Calu3 (cell line): Measurements from ENCODE around the gene EPHB2. TPM values are rescaled to one million over a fixed set of nuclear protein-coding genes. Genes with fewer than 3 reads are reported as not detected.

Experiments
- BruUV-seq: library from RNA; stranded (reverse); fragments of 400-500 nt; replicated peaks from 2 replicates; lab custom pipeline; 2021; lab: Mats Ljungman, UMichigan
- CTCF ChIA-PET: fragments of 300-600 bp; sonication (Branson Sonifier 250); formaldehyde crosslinking; loops from one replicate; lab custom pipeline; 2022; ENCODE audit warnings: antibody characterized with exemption; lab: Charles Lee
- DNase-seq: peaks from one replicate; pipeline ENCODE4 v3.0.0; 2022
- H3K27ac Mint-ChIP-seq: one replicate; pipeline ENCODE4 v1.8.0; 2022; ENCODE audit warnings: mixed read lengths; ENCODE audit not compliant: unreplicated experiment
- H3K27me3 Mint-ChIP-seq: one replicate; pipeline ENCODE4 v1.8.0; 2022; ENCODE audit warnings: mixed read lengths; ENCODE audit not compliant: unreplicated experiment
- H3K36me3 Mint-ChIP-seq: one replicate; pipeline ENCODE4 v1.8.0; 2022; ENCODE audit warnings: mild to moderate bottlenecking, moderate library complexity, mixed read lengths; ENCODE audit not compliant: insufficient read depth, unreplicated experiment
- H3K4me1 Mint-ChIP-seq: one replicate; pipeline ENCODE4 v1.8.0; 2022; ENCODE audit warnings: mild to moderate bottlenecking, low read depth, mixed read lengths; ENCODE audit not compliant: unreplicated experiment
- H3K4me3 Mint-ChIP-seq: one replicate; pipeline ENCODE4 v1.8.0; 2022; ENCODE audit warnings: mild to moderate bottlenecking, low read depth, moderate library complexity, mixed read lengths; ENCODE audit not compliant: unreplicated experiment
- H3K9me3 Mint-ChIP-seq: one replicate; pipeline ENCODE4 v1.8.0; 2022; ENCODE audit warnings: low read depth, mixed read lengths; ENCODE audit not compliant: unreplicated experiment
- intact Hi-C: fragments of 100-400 bp; cut with micrococcal nuclease; formaldehyde crosslinking; loops from one replicate; pipeline ENCODE4 v1.10.0; 2022; ENCODE audit not compliant: unreplicated experiment
- total RNA-seq: library from RNA; stranded (reverse); gene quantifications from 2 replicates; pipeline ENCODE4 v1.2.3, GENCODE V29; 2022
- TF ChIP-seq, protein P1 (sequence below): fragments of 200-600 bp; IDR thresholded peaks from one replicate; pipeline ENCODE4 v1.8.0; 2022; ENCODE audit warnings: antibody characterized with exemption; ENCODE audit not compliant: unreplicated experiment

EPHB2 gene
- total RNA-seq, 1 experiment from 2014 or later, result 19.3 TPM

DNA sequence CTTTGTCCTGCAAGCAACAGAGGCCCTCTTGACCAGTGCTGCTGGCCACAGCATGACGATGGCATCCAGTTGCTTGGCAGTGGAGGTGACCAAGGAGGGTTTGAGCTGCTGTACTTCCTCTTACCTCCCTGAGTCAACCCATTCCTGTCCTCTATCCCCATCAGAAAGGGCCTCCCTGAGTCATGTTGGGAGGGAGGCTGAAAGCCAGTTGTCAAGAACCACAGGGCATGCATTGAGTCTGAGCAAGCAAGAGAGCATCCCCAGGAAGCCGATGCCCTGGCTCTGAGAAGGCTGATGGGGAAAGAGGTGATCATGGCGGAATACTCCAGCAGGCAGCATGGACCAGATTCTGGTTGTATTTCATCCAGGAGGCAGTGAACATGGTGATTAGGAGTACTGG is 192.5 kb downstream of the EPHB2 start:
- H3K36me3 Mint-ChIP-seq, result no peaks in the 10 kb centered on the region
- no TSS peak for BruUV-seq
- CTCF ChIA-PET, result no interaction called here
- H3K27ac Mint-ChIP-seq, result no peak overlapping the region
- H3K27me3 Mint-ChIP-seq, result no peaks in the 10 kb centered on the region
- TF ChIP-seq, protein P1, sequence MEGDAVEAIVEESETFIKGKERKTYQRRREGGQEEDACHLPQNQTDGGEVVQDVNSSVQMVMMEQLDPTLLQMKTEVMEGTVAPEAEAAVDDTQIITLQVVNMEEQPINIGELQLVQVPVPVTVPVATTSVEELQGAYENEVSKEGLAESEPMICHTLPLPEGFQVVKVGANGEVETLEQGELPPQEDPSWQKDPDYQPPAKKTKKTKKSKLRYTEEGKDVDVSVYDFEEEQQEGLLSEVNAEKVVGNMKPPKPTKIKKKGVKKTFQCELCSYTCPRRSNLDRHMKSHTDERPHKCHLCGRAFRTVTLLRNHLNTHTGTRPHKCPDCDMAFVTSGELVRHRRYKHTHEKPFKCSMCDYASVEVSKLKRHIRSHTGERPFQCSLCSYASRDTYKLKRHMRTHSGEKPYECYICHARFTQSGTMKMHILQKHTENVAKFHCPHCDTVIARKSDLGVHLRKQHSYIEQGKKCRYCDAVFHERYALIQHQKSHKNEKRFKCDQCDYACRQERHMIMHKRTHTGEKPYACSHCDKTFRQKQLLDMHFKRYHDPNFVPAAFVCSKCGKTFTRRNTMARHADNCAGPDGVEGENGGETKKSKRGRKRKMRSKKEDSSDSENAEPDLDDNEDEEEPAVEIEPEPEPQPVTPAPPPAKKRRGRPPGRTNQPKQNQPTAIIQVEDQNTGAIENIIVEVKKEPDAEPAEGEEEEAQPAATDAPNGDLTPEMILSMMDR, result no peak
- peaks cover 9% of the 10 kb centered on the region for H3K4me1 Mint-ChIP-seq
- H3K9me3 Mint-ChIP-seq, result no peaks in the 10 kb centered on the region
- intact Hi-C loops, result no loop called here
- no peak overlapping the region for H3K4me3 Mint-ChIP-seq
- peak; percentile 2 for DNase-seq

DNA sequence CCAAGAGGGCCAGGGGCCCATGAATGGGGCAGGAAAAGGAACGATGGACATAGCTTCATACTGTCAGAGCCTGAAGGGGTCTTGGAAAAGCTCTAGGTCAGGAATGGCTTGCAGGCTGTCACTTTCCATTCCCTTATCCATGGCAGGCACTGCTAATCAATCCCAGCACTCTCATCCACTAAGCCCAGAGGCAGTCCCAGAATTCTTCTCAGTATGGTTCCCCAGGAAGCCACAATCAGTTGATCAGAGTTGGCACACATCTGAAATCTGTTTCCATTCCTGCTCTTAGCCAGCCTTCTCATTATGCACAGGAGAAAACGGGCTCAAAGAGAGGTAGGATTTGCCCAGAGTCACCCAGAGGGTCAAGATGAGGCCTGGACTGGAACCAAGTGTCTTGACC is 196.3 kb downstream of the EPHB2 start:
- peaks cover 9% of the 10 kb centered on the region for H3K4me1 Mint-ChIP-seq
- H3K36me3 Mint-ChIP-seq, result no peaks in the 10 kb centered on the region
- no peak overlapping the region for H3K4me3 Mint-ChIP-seq
- TF ChIP-seq, protein P1, result no peak
- H3K9me3 Mint-ChIP-seq, result no peaks in the 10 kb centered on the region
- no peak overlapping the region for H3K27ac Mint-ChIP-seq
- CTCF ChIA-PET, result no interaction called here
- no peak for DNase-seq
- BruUV-seq, result no TSS peak
- intact Hi-C loops, result no loop called here
- H3K27me3 Mint-ChIP-seq, result no peaks in the 10 kb centered on the region

DNA sequence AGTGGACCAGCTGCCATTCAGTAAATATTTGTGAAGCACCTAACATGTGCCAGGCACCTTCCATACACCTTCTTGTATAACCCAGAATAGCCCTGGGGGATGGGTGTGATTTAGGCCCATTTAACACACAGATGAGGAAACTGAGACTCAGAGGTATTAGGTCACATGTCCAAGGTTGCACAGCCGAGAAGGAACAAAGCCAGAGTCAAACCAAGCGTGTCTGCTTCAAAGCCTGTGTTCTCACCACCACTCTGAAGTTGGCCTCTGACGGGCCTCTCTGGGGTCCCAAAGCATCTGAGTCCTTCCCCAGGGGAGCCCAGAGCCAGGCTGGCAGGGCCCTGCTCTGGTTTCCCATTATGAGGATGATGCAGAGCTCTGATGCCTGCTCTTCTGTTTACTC is 196.9 kb downstream of the EPHB2 start:
- intact Hi-C loops, result no loop called here
- H3K27me3 Mint-ChIP-seq, result no peaks in the 10 kb centered on the region
- H3K36me3 Mint-ChIP-seq, result no peaks in the 10 kb centered on the region
- BruUV-seq, result no TSS peak
- H3K4me1 Mint-ChIP-seq, result peaks cover 6% of the 10 kb centered on the region
- TF ChIP-seq, protein P1, result no peak
- CTCF ChIA-PET, result interaction anchor here (0.7 kb wide), 1 partner anchor 34 kb away, joined by 3 read pairs; no protein-coding TSS in a partner anchor
- no peak for DNase-seq
- no peaks in the 10 kb centered on the region for H3K9me3 Mint-ChIP-seq
- no peak overlapping the region for H3K4me3 Mint-ChIP-seq
- no peak overlapping the region for H3K27ac Mint-ChIP-seq

DNA sequence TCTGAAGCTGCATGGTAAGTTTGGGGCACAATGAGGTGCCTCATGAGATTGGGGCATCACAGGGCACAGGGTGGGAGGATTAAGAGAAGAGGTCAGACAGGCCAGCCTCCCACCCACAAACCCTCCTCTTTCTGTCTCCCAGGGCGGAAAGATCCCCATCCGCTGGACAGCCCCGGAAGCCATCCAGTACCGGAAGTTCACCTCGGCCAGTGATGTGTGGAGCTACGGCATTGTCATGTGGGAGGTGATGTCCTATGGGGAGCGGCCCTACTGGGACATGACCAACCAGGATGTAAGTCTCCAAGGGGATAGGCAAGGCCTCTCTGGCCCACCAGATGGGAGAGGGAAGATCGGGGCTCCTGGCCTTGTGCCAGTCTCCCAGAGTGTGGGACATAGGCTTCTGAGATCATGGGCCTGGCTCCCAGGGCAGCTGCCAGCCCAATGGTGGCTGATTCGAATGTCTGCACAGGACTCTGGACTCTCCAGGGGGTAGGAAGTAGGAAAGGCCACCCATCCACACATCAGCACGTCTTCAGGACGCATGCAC is 198.3 kb downstream of the EPHB2 start:
- BruUV-seq, result no TSS peak
- Mint-ChIP-seq H3K4me1 (no peaks in the 10 kb centered on the region), H3K27ac (no peak overlapping the region), H3K36me3 (no peaks in the 10 kb centered on the region), H3K27me3 (no peaks in the 10 kb centered on the region), H3K4me3 (no peak overlapping the region), H3K9me3 (no peaks in the 10 kb centered on the region)
- intact Hi-C loops, result no loop called here
- CTCF ChIA-PET, result no interaction called here
- TF ChIP-seq, protein P1, result no peak
- no peak for DNase-seq
